ENCODE data around the gene ADAP1. TPM values are rescaled to one million over a fixed set of nuclear protein-coding genes. Genes with fewer than 3 reads are reported as not detected.

The ADAP1 gene
- total and polyA plus RNA-seq, 2 of the 8 experiments (the other 6 are each of a cell fraction or from before 2014, with no cell fraction given) = 5.8 to 6.1 TPM

- no peak overlapping the region for H2BK12ac ChIP-seq (ENCODE audit: low read depth, low read length)
- H3K79me2 ChIP-seq (ENCODE audit: control insufficient read depth in 1 of 2, insufficient read depth in 2 of 2, low read length in 2 of 2) = no peaks in the 10 kb centered on the region
- TF ChIP-seq HDAC6 (IDR thresholded peaks at IDR 0.05; ENCODE audit: low read depth, low read length) (no peak), SP2 (IDR thresholded peaks at IDR 0.05; ENCODE audit: low read length) (no peak), NRF1 (IDR thresholded peaks at IDR 0.05; ENCODE audit: low read depth, low read length) (no peak), RFX5 (IDR thresholded peaks at IDR 0.05; ENCODE audit: borderline replicate concordance, low read depth, low read length) (no peak), POLR2A (IDR thresholded peaks at IDR 0.05; ENCODE audit: control extremely low read depth in 1 of 2, low read depth in 2 of 2, low read length in 2 of 2) (no peak), SIRT6 (IDR thresholded peaks at IDR 0.05; ENCODE audit: low read length) (no peak), GABPA (IDR thresholded peaks at IDR 0.05; ENCODE audit: borderline replicate concordance, insufficient read depth, low read length) (no peak), SAP30 (IDR thresholded peaks at IDR 0.05; ENCODE audit: insufficient read depth, insufficient replicate concordance, low read length) (no peak), EZH2 (IDR thresholded peaks at IDR 0.05; ENCODE audit: low read depth, low read length, severe bottlenecking) (no peak)
- no peak overlapping the region for H3K4me3 ChIP-seq (ENCODE audit: extremely low read depth in 1 of 4, insufficient read depth in 2 of 4, low read depth in 3 of 4, low read length in 4 of 4)
- no peak overlapping the region for H3K23ac ChIP-seq (ENCODE audit: insufficient read length)
- H3K79me1 ChIP-seq (ENCODE audit: low read depth, low read length) = no peaks in the 10 kb centered on the region; the same call in 1 of the 2 replicates
- H3K14ac ChIP-seq (ENCODE audit: insufficient read length) = no peak overlapping the region
- H2AFZ ChIP-seq (ENCODE audit: low read length) = no peak overlapping the region
- H4K5ac ChIP-seq (ENCODE audit: insufficient read length, low read depth, low read length) = no peak overlapping the region
- no peak overlapping the region for H3K18ac ChIP-seq (ENCODE audit: extremely low read depth, low read length)
- no peak overlapping the region for H2BK20ac ChIP-seq (ENCODE audit: low read length)
- H3K56ac ChIP-seq (replicated peaks; ENCODE audit: insufficient read length, low read depth, low read length) = no peak overlapping the region
- ChIA-PET CTCF (ENCODE audit: partially characterized antibody) (no interaction called here), POLR2A (ENCODE audit: partially characterized antibody) (no interaction called here)
- H3K36me3 ChIP-seq (ENCODE audit: control insufficient read depth in 2 of 4, insufficient read depth in 4 of 4, low read length in 3 of 4) = peaks cover 28 to 70% (median 62%) of the 10 kb centered on the region in 4 experiments
- no peaks in the 10 kb centered on the region for H3K4me1 ChIP-seq (replicated peaks in 1 of 4; ENCODE audit: control insufficient read depth in 3 of 4, insufficient read depth in 4 of 4, low read length in 3 of 4)
- no peaks in the 10 kb centered on the region for H3K9me3 ChIP-seq (ENCODE audit: insufficient read depth in 2 of 2, low read depth in 1 of 2, low read length in 1 of 2)
- no peak for FAIRE-seq
- H2AK5ac ChIP-seq (ENCODE audit: low read depth, low read length) = no peak overlapping the region
- no peak for DNase-seq (ENCODE audit: low read depth in 1 of 2, low spot score in 2 of 2)
- H2BK15ac ChIP-seq (ENCODE audit: low read length) = no peak overlapping the region
- no peak overlapping the region for H3K9ac ChIP-seq (replicated peaks in 1 of 4; ENCODE audit: extremely low read depth in 1 of 4, low read depth in 3 of 4, low read length in 3 of 4)
- no peak overlapping the region for H3K4me2 ChIP-seq (ENCODE audit: insufficient read depth in 1 of 2, low read depth in 2 of 2, low read length in 2 of 2)
- H2BK120ac ChIP-seq (replicated peaks; ENCODE audit: low read depth, low read length) = no peak overlapping the region
- WGBS, 2 experiments (ENCODE audit: extremely low coverage in 1 of 2, insufficient coverage in 1 of 2, insufficient read length in 1 of 2, insufficient replicate concordance in 2 of 2, low coverage in 1 of 2, low lambda C conversion rate in 2 of 2, missing lambda C conversion rate in 1 of 2) = 91% methylated on average over 9 of the region's 9 CpGs; no CpG with 5 or more reads in 1 of the 2 experiments
- H4K91ac ChIP-seq (replicated peaks; ENCODE audit: insufficient read length, low read length) = no peak overlapping the region
- H4K8ac ChIP-seq (ENCODE audit: extremely low read depth, insufficient read depth, low read length) = no peak overlapping the region
- H2BK5ac ChIP-seq (ENCODE audit: low read depth, low read length) = no peak overlapping the region
- no peak overlapping the region for H3K4ac ChIP-seq (replicated peaks; ENCODE audit: insufficient read length, low read depth, low read length)
- H4K20me1 ChIP-seq (replicated peaks in 1 of 2; ENCODE audit: control insufficient read depth in 1 of 2, insufficient read depth in 2 of 2, low read length in 2 of 2) = peaks cover 0 to 16% of the 10 kb centered on the region in 2 experiments
- no peak overlapping the region for H3K27ac ChIP-seq (ENCODE audit: low read depth, low read length)
- H3K23me2 ChIP-seq (ENCODE audit: low read depth, low read length) = no peaks in the 10 kb centered on the region
- no peaks in the 10 kb centered on the region for H3K27me3 ChIP-seq (replicated peaks in 1 of 4; ENCODE audit: control insufficient read depth in 3 of 4, extremely low read depth in 1 of 4, insufficient read depth in 3 of 4, low read length in 3 of 4)
Measured at GRCh38 chr7:861222-861621, 93.3 kb downstream of the ADAP1 start.
